ENCODE measurements around the gene TMBIM1.

DNA sequence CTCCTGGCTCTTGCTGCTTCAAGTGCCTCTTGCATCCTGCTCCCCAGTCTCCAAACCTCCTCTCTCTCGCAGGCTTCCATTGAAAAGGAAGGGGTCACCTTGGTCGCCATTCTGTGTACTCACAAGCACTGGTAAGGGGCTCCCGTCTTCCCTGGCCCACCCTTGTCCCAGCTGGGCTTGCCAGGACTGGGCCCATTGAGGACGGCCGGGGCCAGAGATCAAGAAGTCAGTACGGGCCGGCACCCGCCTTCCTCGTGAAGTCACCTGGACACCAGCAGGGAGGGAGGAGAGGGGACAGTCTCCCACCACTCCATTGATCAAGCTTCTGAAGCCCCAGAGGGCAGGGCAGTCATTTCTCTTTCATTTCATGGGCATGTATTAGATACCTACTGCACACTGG lies 48.4 kb upstream of the TMBIM1 start:
- TF ChIP-seq, protein P1, sequence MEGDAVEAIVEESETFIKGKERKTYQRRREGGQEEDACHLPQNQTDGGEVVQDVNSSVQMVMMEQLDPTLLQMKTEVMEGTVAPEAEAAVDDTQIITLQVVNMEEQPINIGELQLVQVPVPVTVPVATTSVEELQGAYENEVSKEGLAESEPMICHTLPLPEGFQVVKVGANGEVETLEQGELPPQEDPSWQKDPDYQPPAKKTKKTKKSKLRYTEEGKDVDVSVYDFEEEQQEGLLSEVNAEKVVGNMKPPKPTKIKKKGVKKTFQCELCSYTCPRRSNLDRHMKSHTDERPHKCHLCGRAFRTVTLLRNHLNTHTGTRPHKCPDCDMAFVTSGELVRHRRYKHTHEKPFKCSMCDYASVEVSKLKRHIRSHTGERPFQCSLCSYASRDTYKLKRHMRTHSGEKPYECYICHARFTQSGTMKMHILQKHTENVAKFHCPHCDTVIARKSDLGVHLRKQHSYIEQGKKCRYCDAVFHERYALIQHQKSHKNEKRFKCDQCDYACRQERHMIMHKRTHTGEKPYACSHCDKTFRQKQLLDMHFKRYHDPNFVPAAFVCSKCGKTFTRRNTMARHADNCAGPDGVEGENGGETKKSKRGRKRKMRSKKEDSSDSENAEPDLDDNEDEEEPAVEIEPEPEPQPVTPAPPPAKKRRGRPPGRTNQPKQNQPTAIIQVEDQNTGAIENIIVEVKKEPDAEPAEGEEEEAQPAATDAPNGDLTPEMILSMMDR (IDR thresholded peaks at IDR 0.05) = no peak
- TF ChIP-seq ZFX (IDR thresholded peaks at IDR 0.05; ENCODE audit: borderline replicate concordance) = no peak

Measured in 22Rv1 (cell line).